Activated B cell treated with CpG ODN at 0.5 μM for 24 hours (primary cell): Measurements from ENCODE around the gene HHAT. TPM values are rescaled to one million over a fixed set of nuclear protein-coding genes. Genes with fewer than 3 reads are reported as not detected.

Source experiments
- ATAC-seq: fragments of 200-7000 bp; cut with Tn5 transposase; one replicate; pipeline ENCODE4 v1.10.0; 2021; ENCODE audit warnings: low read depth, mild to moderate bottlenecking, moderate library complexity
- CTCF ChIA-PET: fragments of 350-600 bp; sonication (Branson Sonifier 250); formaldehyde crosslinking; loops from one replicate; lab custom pipeline; 2021; ENCODE audit warnings: antibody characterized with exemption; lab: Charles Lee
- POLR2A ChIA-PET: fragments of 350-600 bp; sonication (Branson Sonifier 250); formaldehyde crosslinking; loops from one replicate; lab custom pipeline; 2021; ENCODE audit warnings: antibody characterized with exemption; lab: Charles Lee
- DNase-seq: peaks from one replicate; pipeline ENCODE4 v3.0.0; 2022
- H3K27ac Mint-ChIP-seq: one replicate; pipeline ENCODE4 v1.8.0; 2020; ENCODE audit warnings: mixed read lengths
- H3K27me3 Mint-ChIP-seq: one replicate; pipeline ENCODE4 v1.8.0; 2021; ENCODE audit warnings: mixed read lengths
- H3K36me3 Mint-ChIP-seq: one replicate; pipeline ENCODE4 v1.8.0; 2021; ENCODE audit warnings: low read depth, mixed read lengths
- H3K4me1 Mint-ChIP-seq: one replicate; pipeline ENCODE4 v1.8.0; 2021; ENCODE audit warnings: mixed read lengths
- H3K4me3 Mint-ChIP-seq: one replicate; pipeline ENCODE4 v1.8.0; 2020; ENCODE audit warnings: mild to moderate bottlenecking, mixed read lengths
- H3K9me3 Mint-ChIP-seq: one replicate; pipeline ENCODE4 v1.8.0; 2020; ENCODE audit warnings: mixed read lengths
- intact Hi-C: fragments of 100-400 bp; cut with micrococcal nuclease; formaldehyde crosslinking; loops from one replicate; pipeline ENCODE4 v1.15.1; 2024
- total RNA-seq: library from RNA; stranded (reverse); gene quantifications from 2 replicates; pipeline ENCODE4 v1.2.3, GENCODE V29; 2022
- TF ChIP-seq, protein P1 (sequence below): fragments of 200-600 bp; IDR thresholded peaks from one replicate; pipeline ENCODE4 v1.8.0; 2022; ENCODE audit warnings: antibody characterized with exemption, mild to moderate bottlenecking

HHAT gene
- total RNA-seq, 1 donor from 2014 or later, result 8.5 TPM

DNA sequence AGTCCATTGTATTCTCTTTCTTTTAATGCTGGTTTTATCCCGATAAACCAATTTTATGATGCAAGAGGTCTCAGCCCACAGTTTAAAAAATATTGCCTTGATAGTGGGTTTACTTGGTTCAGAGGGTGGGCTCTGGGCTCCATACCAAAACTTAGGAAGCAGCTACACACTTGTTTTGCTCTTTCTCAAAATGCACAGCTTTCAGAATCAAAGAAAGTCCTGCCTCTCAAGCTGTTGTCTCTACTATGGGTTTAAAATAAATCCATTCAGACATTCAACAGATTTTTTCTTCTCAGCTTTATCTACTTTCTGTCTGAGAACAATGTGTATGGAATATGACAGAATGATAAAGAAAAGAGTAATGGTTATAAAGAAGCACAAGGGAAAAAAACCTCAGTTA lies 14.8 kb upstream of the HHAT start:
- no peak overlapping the region for H3K27ac Mint-ChIP-seq
- H3K27me3 Mint-ChIP-seq, result peaks cover 14% of the 10 kb centered on the region
- peaks cover 4% of the 10 kb centered on the region for H3K4me1 Mint-ChIP-seq
- intact Hi-C loops, result loop anchor here (10.0 kb wide), 1 partner anchor 749 kb away; no protein-coding TSS in a partner anchor
- no peak for DNase-seq
- TF ChIP-seq, protein P1, sequence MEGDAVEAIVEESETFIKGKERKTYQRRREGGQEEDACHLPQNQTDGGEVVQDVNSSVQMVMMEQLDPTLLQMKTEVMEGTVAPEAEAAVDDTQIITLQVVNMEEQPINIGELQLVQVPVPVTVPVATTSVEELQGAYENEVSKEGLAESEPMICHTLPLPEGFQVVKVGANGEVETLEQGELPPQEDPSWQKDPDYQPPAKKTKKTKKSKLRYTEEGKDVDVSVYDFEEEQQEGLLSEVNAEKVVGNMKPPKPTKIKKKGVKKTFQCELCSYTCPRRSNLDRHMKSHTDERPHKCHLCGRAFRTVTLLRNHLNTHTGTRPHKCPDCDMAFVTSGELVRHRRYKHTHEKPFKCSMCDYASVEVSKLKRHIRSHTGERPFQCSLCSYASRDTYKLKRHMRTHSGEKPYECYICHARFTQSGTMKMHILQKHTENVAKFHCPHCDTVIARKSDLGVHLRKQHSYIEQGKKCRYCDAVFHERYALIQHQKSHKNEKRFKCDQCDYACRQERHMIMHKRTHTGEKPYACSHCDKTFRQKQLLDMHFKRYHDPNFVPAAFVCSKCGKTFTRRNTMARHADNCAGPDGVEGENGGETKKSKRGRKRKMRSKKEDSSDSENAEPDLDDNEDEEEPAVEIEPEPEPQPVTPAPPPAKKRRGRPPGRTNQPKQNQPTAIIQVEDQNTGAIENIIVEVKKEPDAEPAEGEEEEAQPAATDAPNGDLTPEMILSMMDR, result no peak
- no peak for ATAC-seq
- H3K4me3 Mint-ChIP-seq, result no peak overlapping the region
- peaks cover 4% of the 10 kb centered on the region for H3K9me3 Mint-ChIP-seq
- no peaks in the 10 kb centered on the region for H3K36me3 Mint-ChIP-seq
- POLR2A ChIA-PET, result no interaction called here
- CTCF ChIA-PET, result no interaction called here

DNA sequence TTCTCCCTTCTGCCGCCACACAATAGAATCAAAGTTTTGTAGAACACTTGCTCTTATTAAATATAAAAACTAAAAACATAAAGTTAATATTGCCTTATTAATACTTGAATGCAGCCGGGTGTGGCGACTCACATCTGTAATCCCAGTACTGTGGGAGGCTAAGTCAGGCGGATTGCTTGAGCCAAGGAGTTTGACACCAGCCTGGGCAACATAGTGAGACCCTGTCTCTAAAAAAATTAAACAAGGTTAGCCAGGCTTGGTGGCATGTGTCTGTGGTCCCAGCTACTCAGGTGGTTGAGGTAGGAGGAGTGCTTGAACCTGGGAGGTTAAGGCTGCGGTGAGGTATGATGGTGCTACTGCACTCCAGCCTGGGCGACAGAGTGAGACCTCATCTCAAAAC lies 13.2 kb upstream of the HHAT start:
- Mint-ChIP-seq H3K9me3 (peaks cover 4% of the 10 kb centered on the region), H3K4me1 (peaks cover 4% of the 10 kb centered on the region), H3K4me3 (no peak overlapping the region), H3K27me3 (peaks cover 9% of the 10 kb centered on the region), H3K36me3 (no peaks in the 10 kb centered on the region), H3K27ac (no peak overlapping the region)
- TF ChIP-seq, protein P1, result no peak
- intact Hi-C loops, result loop anchor here (10.0 kb wide), 1 partner anchor 751 kb away; no protein-coding TSS in a partner anchor
- ATAC-seq (no peak), DNase-seq (no peak)
- POLR2A ChIA-PET, result no interaction called here
- CTCF ChIA-PET, result no interaction called here

DNA sequence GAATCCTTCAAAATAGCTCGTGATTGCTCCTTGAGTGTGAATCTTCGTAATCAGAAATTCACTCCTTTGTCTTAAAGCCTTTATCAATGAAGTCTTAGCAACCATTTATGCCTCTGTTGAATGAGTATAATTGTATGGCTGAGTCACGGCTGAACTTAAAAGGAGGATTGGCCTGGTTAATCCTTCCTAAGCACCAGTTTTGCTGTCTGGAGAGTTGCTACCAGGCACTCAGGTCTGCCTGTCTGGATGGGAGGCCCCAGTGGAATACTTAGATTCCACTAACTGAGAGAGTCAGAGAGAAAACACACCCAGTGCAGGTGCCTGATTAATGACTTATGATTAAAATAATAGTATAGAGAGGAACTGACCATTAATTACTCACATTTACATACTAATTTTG lies 7.6 kb upstream of the HHAT start:
- H3K27me3 Mint-ChIP-seq, result peaks cover 25% of the 10 kb centered on the region
- H3K4me3 Mint-ChIP-seq, result no peak overlapping the region
- intact Hi-C loops, result no loop called here
- no peaks in the 10 kb centered on the region for H3K4me1 Mint-ChIP-seq
- TF ChIP-seq, protein P1, result no peak
- ChIA-PET CTCF (no interaction called here), POLR2A (no interaction called here)
- H3K9me3 Mint-ChIP-seq, result peaks cover 7% of the 10 kb centered on the region
- H3K27ac Mint-ChIP-seq, result no peak overlapping the region
- ATAC-seq, result no peak
- DNase-seq, result no peak
- H3K36me3 Mint-ChIP-seq, result no peaks in the 10 kb centered on the region

DNA sequence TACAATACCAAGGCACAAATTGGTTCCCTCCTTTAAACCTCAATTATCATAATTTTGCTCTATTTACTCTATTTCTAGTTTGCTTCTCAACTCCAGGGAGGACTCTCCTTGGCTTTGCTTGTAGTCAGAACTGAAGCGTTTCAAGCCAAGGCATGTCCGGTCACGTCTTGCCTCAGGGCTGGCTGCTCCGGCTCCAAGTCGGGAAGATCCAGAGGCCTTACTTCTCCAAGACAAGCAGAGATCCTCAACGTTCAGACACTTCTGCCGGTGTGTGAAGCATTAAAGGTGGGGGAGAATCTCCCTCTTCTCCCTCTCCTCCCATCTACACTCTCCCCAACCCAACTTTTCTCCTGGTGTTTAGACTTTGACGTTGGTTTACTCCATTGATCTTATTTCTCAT lies 7.2 kb upstream of the HHAT start:
- intact Hi-C loops, result no loop called here
- Mint-ChIP-seq H3K4me1 (no peaks in the 10 kb centered on the region), H3K27me3 (peaks cover 25% of the 10 kb centered on the region), H3K36me3 (no peaks in the 10 kb centered on the region), H3K4me3 (no peak overlapping the region), H3K27ac (no peak overlapping the region), H3K9me3 (peaks cover 7% of the 10 kb centered on the region)
- CTCF ChIA-PET, result no interaction called here
- ATAC-seq (no peak), DNase-seq (no peak)
- POLR2A ChIA-PET, result no interaction called here
- TF ChIP-seq, protein P1, result no peak

DNA sequence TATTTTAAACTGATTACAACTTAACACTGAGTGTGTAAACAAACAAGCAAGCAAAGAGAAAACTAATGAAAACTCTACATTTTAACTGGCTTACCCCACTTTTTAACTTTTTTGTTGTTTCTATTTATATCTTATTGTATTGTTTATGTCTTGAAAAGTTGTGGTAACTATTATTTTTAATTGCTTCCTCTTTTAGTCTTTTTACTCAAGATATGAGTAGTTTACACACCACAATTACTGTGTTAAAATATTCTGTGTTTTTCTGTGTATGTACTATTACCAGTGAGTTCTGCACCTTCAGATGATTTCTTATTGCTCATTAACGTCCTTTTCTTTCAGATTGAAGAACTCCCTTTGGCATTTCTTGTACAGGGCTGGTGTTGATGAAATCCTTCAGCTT lies 4.7 kb upstream of the HHAT start:
- no peak for ATAC-seq
- Mint-ChIP-seq H3K27ac (no peak overlapping the region), H3K4me1 (peaks cover 8% of the 10 kb centered on the region), H3K36me3 (peaks cover 1% of the 10 kb centered on the region), H3K27me3 (peaks cover 21% of the 10 kb centered on the region), H3K4me3 (no peak overlapping the region), H3K9me3 (peaks cover 3% of the 10 kb centered on the region)
- DNase-seq, result no peak
- ChIA-PET CTCF (no interaction called here), POLR2A (no interaction called here)
- TF ChIP-seq, protein P1, result no peak
- intact Hi-C loops, result no loop called here
